OCI-LY7 (cell line): Measurements from ENCODE around the gene AP5S1.

Source experiments
- EZH2phosphoT487 ChIP-seq: fragments of 200-600 bp; sonication (generic); IDR thresholded peaks from 2 replicates; pipeline ENCODE4 v1.6.1; 2018; ENCODE audit warnings: low read depth, borderline replicate concordance, mild to moderate bottlenecking, mixed run types, antibody characterized with exemption, low read length, moderate library complexity, mixed read lengths
- TF ChIP-seq, protein P1 (sequence below): fragments of 200-600 bp; sonication (generic); conservative IDR thresholded peaks from 2 replicates; pipeline ENCODE4 v1.5.1; 2014; ENCODE audit warnings: mild to moderate bottlenecking, antibody characterized with exemption, low read length, moderate library complexity, mixed read lengths

DNA sequence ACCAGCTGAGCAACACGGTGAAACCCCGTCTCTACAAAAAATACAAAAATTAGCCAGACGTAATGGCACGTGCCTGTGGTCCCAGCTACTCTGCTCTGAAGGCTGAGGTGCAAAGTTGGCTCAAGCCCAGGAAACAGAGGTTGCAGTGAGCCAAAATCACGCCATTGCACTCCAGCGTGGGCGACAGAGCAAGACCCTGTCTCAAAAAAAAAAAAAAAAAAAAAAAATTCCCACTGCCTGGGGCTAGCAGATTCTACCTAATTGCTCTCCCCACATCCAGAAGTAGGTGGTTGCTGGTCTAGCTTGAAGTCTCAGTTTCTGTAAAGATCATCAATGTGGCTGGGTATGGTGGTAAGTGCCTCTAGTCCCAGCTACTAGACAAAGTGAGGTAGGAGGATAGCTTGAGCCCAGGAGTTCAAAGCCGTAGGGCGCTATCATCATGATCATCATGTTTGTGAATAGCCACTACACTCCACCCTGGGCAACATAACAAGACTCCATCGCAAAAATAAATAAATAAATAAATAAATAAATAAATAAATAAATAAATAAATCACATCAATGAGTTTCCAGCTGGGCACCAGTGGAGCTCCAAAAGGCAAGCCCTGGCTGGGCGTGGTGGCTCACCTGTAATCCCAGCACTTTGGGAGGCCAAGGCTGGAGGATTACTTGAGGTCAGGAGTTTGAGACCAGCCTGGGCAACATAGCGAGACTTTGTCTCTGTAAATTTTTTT is 6.3 kb upstream of the AP5S1 start:
- TF ChIP-seq, protein P1, sequence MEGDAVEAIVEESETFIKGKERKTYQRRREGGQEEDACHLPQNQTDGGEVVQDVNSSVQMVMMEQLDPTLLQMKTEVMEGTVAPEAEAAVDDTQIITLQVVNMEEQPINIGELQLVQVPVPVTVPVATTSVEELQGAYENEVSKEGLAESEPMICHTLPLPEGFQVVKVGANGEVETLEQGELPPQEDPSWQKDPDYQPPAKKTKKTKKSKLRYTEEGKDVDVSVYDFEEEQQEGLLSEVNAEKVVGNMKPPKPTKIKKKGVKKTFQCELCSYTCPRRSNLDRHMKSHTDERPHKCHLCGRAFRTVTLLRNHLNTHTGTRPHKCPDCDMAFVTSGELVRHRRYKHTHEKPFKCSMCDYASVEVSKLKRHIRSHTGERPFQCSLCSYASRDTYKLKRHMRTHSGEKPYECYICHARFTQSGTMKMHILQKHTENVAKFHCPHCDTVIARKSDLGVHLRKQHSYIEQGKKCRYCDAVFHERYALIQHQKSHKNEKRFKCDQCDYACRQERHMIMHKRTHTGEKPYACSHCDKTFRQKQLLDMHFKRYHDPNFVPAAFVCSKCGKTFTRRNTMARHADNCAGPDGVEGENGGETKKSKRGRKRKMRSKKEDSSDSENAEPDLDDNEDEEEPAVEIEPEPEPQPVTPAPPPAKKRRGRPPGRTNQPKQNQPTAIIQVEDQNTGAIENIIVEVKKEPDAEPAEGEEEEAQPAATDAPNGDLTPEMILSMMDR, result no peak
- TF ChIP-seq EZH2phosphoT487, result no peak
